Dermis lymphatic vessel endothelial cell (primary cell): ENCODE results near the gene HSPG2. TPM values are rescaled to one million over a fixed set of nuclear protein-coding genes. Genes with fewer than 3 reads are reported as not detected.

ENCODE experiments used
- total RNA-seq: library from RNA; depleted of rRNA; stranded (reverse); fragments of >200 nt; gene quantifications from 2 replicates; pipeline ENCODE4 v1.2.1, GENCODE V29; 2014

Gene HSPG2
- 192 and 239 TPM in 2 replicates for total RNA-seq

DNA sequence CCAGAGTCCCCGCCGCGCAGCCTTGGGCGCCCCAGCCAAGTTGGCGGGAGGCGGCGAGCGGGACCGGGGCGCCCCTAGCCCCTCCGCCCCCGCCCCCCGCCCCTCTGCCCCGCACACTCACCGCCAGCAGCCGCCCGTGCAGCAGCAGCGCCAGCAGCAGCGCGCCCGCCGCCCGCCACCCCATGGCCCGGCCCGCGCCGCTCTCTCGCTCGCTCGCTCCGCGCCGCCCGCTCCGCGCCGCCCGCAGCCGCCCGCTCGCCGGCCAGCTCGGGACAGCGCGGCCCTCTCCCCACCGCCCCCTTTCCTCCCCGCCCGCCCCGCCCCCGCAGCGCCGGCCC is at the start of gene HSPG2:
Gene HSPG2 (minus strand): TSS at position 277 of the 338 bp plus-strand sequence. CDS start 93 bp downstream, at position 184.

DNA sequence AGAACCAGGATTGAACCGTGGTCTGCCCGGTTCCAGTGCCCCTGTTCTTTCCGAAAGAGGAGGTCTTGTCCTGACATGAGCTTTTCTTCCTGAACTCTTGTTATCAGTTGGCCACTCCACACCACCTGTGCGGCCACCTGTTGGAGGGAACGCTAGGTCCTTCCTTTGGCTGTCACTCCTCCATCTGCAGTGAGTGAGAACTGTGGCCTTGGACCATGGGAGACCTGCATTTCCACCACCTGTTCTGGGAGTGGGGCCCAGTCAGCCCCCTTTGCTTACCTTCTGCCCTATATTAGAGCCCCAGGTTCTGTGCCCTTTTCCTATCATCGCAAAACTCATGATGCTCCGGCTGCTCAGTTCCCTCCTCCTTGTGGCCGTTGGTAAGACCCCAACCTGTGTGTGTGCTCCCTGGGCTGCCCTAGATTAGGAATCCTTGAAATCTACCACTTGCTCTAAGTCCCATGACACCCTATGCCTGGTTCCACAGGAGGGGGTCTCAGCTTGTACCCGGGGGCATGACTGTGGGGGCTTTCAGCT is 39.7 kb upstream of the HSPG2 start, which contains the start of gene CELA3B:
Gene CELA3B (plus strand): TSS at position 320 of the 537 bp plus-strand sequence. CDS start 18 bp downstream, at position 338.

DNA sequence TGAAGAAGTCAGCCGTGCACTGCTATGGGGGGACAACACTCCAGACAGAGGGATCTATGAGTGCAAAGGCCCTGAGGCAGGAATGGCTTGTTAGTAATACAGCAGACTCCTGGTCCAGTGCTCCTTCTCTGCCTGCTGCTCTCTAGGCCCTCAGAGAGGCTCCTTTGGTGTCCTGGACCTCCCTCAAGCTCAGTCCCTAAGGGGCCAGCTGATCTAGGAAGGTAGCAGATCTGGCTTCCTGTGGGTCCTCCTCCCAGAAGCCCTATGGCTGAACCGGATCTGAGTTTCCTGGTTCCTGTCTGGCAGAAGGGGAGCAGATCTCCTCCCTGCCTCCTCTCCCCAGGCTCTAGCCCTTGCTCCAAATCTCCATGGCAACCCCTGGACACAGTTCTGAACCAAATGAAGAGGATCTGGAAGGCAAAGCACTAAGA is 125.2 kb downstream of the HSPG2 start, which contains the start of gene LDLRAD2:
Gene LDLRAD2 (plus strand): TSS at position 391 of the 431 bp plus-strand sequence. CDS start 187 bp downstream, outside the sequence.

DNA sequence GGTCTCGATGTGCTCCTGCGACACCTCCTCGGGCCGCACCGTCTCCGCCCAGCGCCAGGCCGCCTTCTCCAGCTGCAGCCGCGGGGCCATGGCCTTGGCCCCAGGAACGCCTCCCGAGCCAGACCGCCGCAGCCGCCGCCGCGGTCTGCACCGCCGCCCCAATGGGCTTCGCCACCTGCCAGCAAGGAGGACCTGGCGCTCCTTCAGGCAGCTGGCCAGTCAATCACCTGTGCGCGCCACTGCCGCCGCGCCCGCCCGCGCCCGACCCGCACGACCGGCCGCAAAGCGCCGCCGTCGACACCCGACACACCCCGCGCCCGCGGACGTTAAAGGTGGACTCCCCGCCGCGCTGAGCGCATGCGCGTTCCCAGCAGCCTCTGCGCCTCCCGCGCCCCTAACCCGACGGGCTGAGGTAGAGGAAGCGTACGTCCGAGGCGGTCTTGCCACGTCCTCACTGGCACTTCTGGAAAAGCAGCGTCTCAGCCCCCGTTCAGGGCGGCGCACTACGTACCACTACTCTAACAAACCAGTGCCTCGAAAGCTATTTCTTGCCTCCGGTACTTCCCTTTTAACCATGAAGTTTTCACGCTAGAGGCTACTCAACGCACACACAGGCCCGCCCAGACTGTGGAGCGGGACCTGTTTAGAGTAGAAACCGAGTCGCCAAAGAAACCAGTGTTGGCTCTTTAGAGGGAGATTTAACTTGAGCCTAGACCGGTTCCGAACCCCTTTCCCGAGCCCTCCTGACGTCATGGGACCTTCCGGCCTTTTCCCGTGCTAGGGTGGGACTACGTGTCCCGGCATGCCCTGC is 154.0 kb downstream of the HSPG2 start, which contains the start of gene USP48:
Gene USP48 (minus strand): TSS at position 282 of the 811 bp plus-strand sequence. CDS start 192 bp downstream, at position 90.

Other genes with a start within 250 kb of the HSPG2 start
- gene USP48, start 154.2 kb downstream of the HSPG2 start, total RNA-seq = 54.8 and 66.9 TPM in 2 replicates
- gene LDLRAD2, start 125.0 kb downstream of the HSPG2 start, total RNA-seq = 0.09 and 0.11 TPM in 2 replicates
- gene CELA3B, start 39.7 kb upstream of the HSPG2 start, total RNA-seq = 0.09 TPM in 1 of 2 replicates, not detected in the other
- gene CELA3A, start 64.3 kb upstream of the HSPG2 start, total RNA-seq = not detected in 2 replicates
- 760 and 768 TPM in 2 replicates for gene CDC42, start 115.4 kb upstream of the HSPG2 start, total RNA-seq
- 0.76 and 0.77 TPM in 2 replicates for gene WNT4, start 205.8 kb upstream of the HSPG2 start, total RNA-seq